PC-3 (cell line): ENCODE measurements around the gene C3. TPM values are rescaled to one million over a fixed set of nuclear protein-coding genes. Genes with fewer than 3 reads are reported as not detected.

Source experiments
- ATAC-seq: fragments of 200-7000 bp; cut with Tn5 transposase; 2 replicates; pipeline ENCODE4 v1.9.1; 2020; ENCODE audit warnings: mild to moderate bottlenecking, moderate library complexity
- BruUV-seq: library from RNA; stranded (reverse); fragments of 400-500 nt; replicated peaks from 2 replicates; lab custom pipeline; 2021; lab: Mats Ljungman, UMichigan
- CTCF ChIA-PET: fragments of 300-600 bp; sonication (Branson Sonifier 250); formaldehyde crosslinking; loops from one replicate; lab custom pipeline; 2022; ENCODE audit warnings: antibody characterized with exemption; lab: Charles Lee
- POLR2A ChIA-PET: fragments of 300-600 bp; sonication (Branson Sonifier 250); formaldehyde crosslinking; loops from one replicate; lab custom pipeline; 2022; ENCODE audit warnings: antibody characterized with exemption; ENCODE audit not compliant: unreplicated experiment; lab: Charles Lee
- DNase-seq: peaks from one replicate; pipeline ENCODE4 v3.0.0-alpha.2; 2015
- H2AFZ ChIP-seq: fragments of 300-600 bp; sonication (generic); 2 replicates; pipeline ENCODE4 v1.6.0; 2016; ENCODE audit warnings: antibody characterized with exemption, low read length
- H3F3A ChIP-seq: fragments of 300-600 bp; sonication (generic); one replicate; pipeline ENCODE4 v1.6.0; 2017; ENCODE audit warnings: antibody characterized with exemption, low read length, control low read depth, mild to moderate bottlenecking; ENCODE audit not compliant: unreplicated experiment
- H3K27ac ChIP-seq: fragments of 300-600 bp; sonication (generic); 2 replicates; pipeline ENCODE4 v1.5.1; 2016; ENCODE audit warnings: mild to moderate bottlenecking, low read length
- H3K27me3 ChIP-seq: fragments of 300-600 bp; sonication (generic); 2 replicates; pipeline ENCODE4 v1.6.1; 2016; ENCODE audit warnings: low read length, mixed read lengths
- H3K36me3 ChIP-seq: fragments of 300-600 bp; sonication (generic); 2 replicates; pipeline ENCODE4 v1.6.1; 2016; ENCODE audit warnings: low read depth, mixed run types, low read length, mixed read lengths
- H3K4me1 ChIP-seq: fragments of 300-600 bp; sonication (generic); 2 replicates; pipeline ENCODE4 v1.5.1; 2016; ENCODE audit warnings: low read length; ENCODE audit not compliant: insufficient read depth
- H3K4me2 ChIP-seq: fragments of 300-600 bp; sonication (generic); 2 replicates; pipeline ENCODE4 v1.6.0; 2016; ENCODE audit warnings: low read length
- H3K4me3 ChIP-seq: fragments of 300-600 bp; sonication (generic); 2 replicates; pipeline ENCODE4 v1.5.1; 2016; ENCODE audit warnings: mild to moderate bottlenecking, low read length, mixed read lengths
- H3K79me2 ChIP-seq: fragments of 300-600 bp; sonication (generic); 2 replicates; pipeline ENCODE4 v1.6.1; 2017; ENCODE audit warnings: low read length, mixed read lengths
- H3K9ac ChIP-seq: fragments of 300-600 bp; sonication (generic); 2 replicates; pipeline ENCODE4 v1.6.0; 2016; ENCODE audit warnings: mild to moderate bottlenecking, low read length
- H3K9me2 ChIP-seq: fragments of 300-600 bp; sonication (generic); replicated peaks from 2 replicates; pipeline ENCODE4 v1.6.1; 2016; ENCODE audit warnings: mixed run types, low read length, mixed read lengths
- H3K9me3 ChIP-seq: fragments of 300-600 bp; sonication (generic); 2 replicates; pipeline ENCODE4 v1.6.1; 2016; ENCODE audit warnings: low read length, mixed read lengths
- H4K20me1 ChIP-seq: fragments of 300-600 bp; sonication (generic); 2 replicates; pipeline ENCODE4 v1.6.1; 2016; ENCODE audit warnings: low read length, mixed read lengths
- CTCF ChIP-seq: fragments of 300-600 bp; sonication (generic); conservative IDR thresholded peaks from 2 replicates; pipeline ENCODE4 v1.5.1; 2017; ENCODE audit warnings: antibody characterized with exemption, low read depth, mild to moderate bottlenecking, low read length
- EZH2 ChIP-seq: fragments of 300-600 bp; sonication (generic); IDR thresholded peaks from one replicate; pipeline ENCODE4 v1.6.1; 2017; ENCODE audit warnings: antibody characterized with exemption, mild to moderate bottlenecking, low read length; ENCODE audit not compliant: unreplicated experiment
- EZH2phosphoT487 ChIP-seq: fragments of 300-600 bp; sonication (generic); IDR thresholded peaks from 2 replicates; pipeline ENCODE4 v1.6.1; 2018; ENCODE audit warnings: mild to moderate bottlenecking, antibody characterized with exemption, low read length, borderline replicate concordance
- intact Hi-C: fragments of 100-400 bp; cut with micrococcal nuclease; formaldehyde crosslinking; loops from 2 replicates; pipeline ENCODE4 v1.9.0; 2023
- total RNA-seq: library from RNA; depleted of rRNA; stranded (reverse); fragments of >200 nt; gene quantifications from 2 replicates; pipeline ENCODE4 v1.2.3, GENCODE V29; 2014

Gene C3
- total RNA-seq, 1 experiment from 2014 or later = 13.3 TPM

- TF ChIP-seq CTCF (no peak), EZH2phosphoT487 (no peak), EZH2 (no peak)
- POLR2A ChIA-PET = no interaction called here
Measured at GRCh38 chr19:6697291-6697690, 23.2 kb downstream of the C3 start.

GRCh38 chr19:6696239-6696820, 24.1 kb downstream of the C3 start:
- Histone ChIP-seq H3K79me2 (no peaks in the 10 kb centered on the region), H3K9me2 (no peaks in the 10 kb centered on the region), H3K9me3 (no peaks in the 10 kb centered on the region), H3K27me3 (no peaks in the 10 kb centered on the region), H3K4me2 (no peak overlapping the region), H3F3A (no peaks in the 10 kb centered on the region), H4K20me1 (no peaks in the 10 kb centered on the region), H3K27ac (no peak overlapping the region), H3K4me1 (no peaks in the 10 kb centered on the region), H3K36me3 (no peaks in the 10 kb centered on the region), H2AFZ (no peak overlapping the region), H3K4me3 (no peak overlapping the region), H3K9ac (no peak overlapping the region)
- no peak for ATAC-seq
- no peak for DNase-seq
- TF ChIP-seq EZH2phosphoT487 (no peak), CTCF (no peak), EZH2 (no peak)
- ChIA-PET CTCF (no interaction called here), POLR2A (no interaction called here)
- intact Hi-C loops = no loop called here
- no TSS peak for BruUV-seq

More at GRCh38 chr19:6697291-6697690, 23.2 kb downstream of the C3 start:
- intact Hi-C loops = no loop called here
- Histone ChIP-seq H3K9ac (no peak overlapping the region), H2AFZ (no peak overlapping the region), H3K4me3 (no peak overlapping the region), H3K4me1 (no peaks in the 10 kb centered on the region), H4K20me1 (no peaks in the 10 kb centered on the region), H3K4me2 (no peak overlapping the region), H3K9me3 (no peaks in the 10 kb centered on the region), H3K79me2 (no peaks in the 10 kb centered on the region), H3F3A (no peaks in the 10 kb centered on the region), H3K36me3 (no peaks in the 10 kb centered on the region), H3K9me2 (no peaks in the 10 kb centered on the region), H3K27ac (no peak overlapping the region), H3K27me3 (no peaks in the 10 kb centered on the region)
- CTCF ChIA-PET = no interaction called here
- DNase-seq (no peak), ATAC-seq (no peak)
- no TSS peak for BruUV-seq

- ATAC-seq (no peak), DNase-seq (no peak)
- Histone ChIP-seq H3K4me2 (no peak overlapping the region), H3K4me1 (no peaks in the 10 kb centered on the region), H3F3A (no peaks in the 10 kb centered on the region), H3K9ac (no peak overlapping the region), H3K79me2 (no peaks in the 10 kb centered on the region), H3K27me3 (no peaks in the 10 kb centered on the region), H3K36me3 (no peaks in the 10 kb centered on the region), H3K27ac (no peak overlapping the region), H4K20me1 (no peaks in the 10 kb centered on the region), H2AFZ (no peak overlapping the region), H3K9me3 (no peaks in the 10 kb centered on the region), H3K9me2 (no peaks in the 10 kb centered on the region), H3K4me3 (no peak overlapping the region)
- BruUV-seq = no TSS peak
- CTCF ChIA-PET = no interaction called here
- no peak for TF ChIP-seq EZH2
- no peak for TF ChIP-seq CTCF
- no peak for TF ChIP-seq EZH2phosphoT487
- intact Hi-C loops = no loop called here
- POLR2A ChIA-PET = no interaction called here
Measured at GRCh38 chr19:6694147-6694815, 26.2 kb downstream of the C3 start.
